H9 (cell line): ENCODE results near the gene GPAT3. TPM values are rescaled to one million over a fixed set of nuclear protein-coding genes. Genes with fewer than 3 reads are reported as not detected.

Experiments
- DNase-seq: peaks from one replicate; pipeline ENCODE4 v3.0.0-alpha.2; 2017
- H2AFZ ChIP-seq: one replicate; pipeline ENCODE4 v1.6.1; 2013; ENCODE audit warnings: mild to moderate bottlenecking, low read length, control low read depth, moderate library complexity
- H2AK5ac ChIP-seq: 2 replicates; pipeline ENCODE4 v1.6.1; 2013; ENCODE audit warnings: low read length, control low read depth, mixed read lengths; ENCODE audit not compliant: insufficient read length
- H2BK120ac ChIP-seq: one replicate; pipeline ENCODE4 v1.6.1; 2013; ENCODE audit warnings: low read depth, mild to moderate bottlenecking, low read length, control low read depth, inconsistent platforms; ENCODE audit not compliant: poor library complexity, severe bottlenecking
- H2BK12ac ChIP-seq: 2 replicates; pipeline ENCODE4 v1.6.1; 2013; ENCODE audit warnings: low read length, control low read depth, mixed read lengths, low read depth; ENCODE audit not compliant: insufficient read length
- H2BK15ac ChIP-seq: 2 replicates; pipeline ENCODE4 v1.6.1; 2013; ENCODE audit warnings: low read depth, low read length, control low read depth
- H2BK20ac ChIP-seq: one replicate; pipeline ENCODE4 v1.6.1; 2013; ENCODE audit warnings: low read depth, mild to moderate bottlenecking, low read length, control low read depth, inconsistent platforms; ENCODE audit not compliant: poor library complexity, severe bottlenecking
- H2BK5ac ChIP-seq: 2 replicates; pipeline ENCODE4 v1.6.1; 2013; ENCODE audit warnings: low read length, control low read depth, mixed read lengths; ENCODE audit not compliant: insufficient read length
- H3K14ac ChIP-seq: 2 replicates; pipeline ENCODE4 v1.6.1; 2013; ENCODE audit warnings: low read length, control low read depth; ENCODE audit not compliant: insufficient read depth
- H3K18ac ChIP-seq: 2 replicates; pipeline ENCODE4 v1.6.1; 2013; ENCODE audit warnings: low read depth, mild to moderate bottlenecking, mixed read lengths, low read length, control low read depth; ENCODE audit not compliant: insufficient read length
- H3K23ac ChIP-seq: 2 replicates; pipeline ENCODE4 v1.6.1; 2013; ENCODE audit warnings: low read length, control low read depth, mixed read lengths, low read depth; ENCODE audit not compliant: insufficient read length
- H3K23me2 ChIP-seq: 2 replicates; pipeline ENCODE4 v1.6.1; 2013; ENCODE audit warnings: low read depth, mild to moderate bottlenecking, mixed read lengths, low read length, control low read depth; ENCODE audit not compliant: insufficient read length, poor library complexity, severe bottlenecking
- H3K27ac ChIP-seq: 2 replicates; pipeline ENCODE4 v1.5.1; 2013; ENCODE audit warnings: low read length, control low read depth, mixed read lengths, low read depth; ENCODE audit not compliant: insufficient read length
- H3K27me3 ChIP-seq: 2 replicates; pipeline ENCODE4 v1.6.1; 2013; ENCODE audit warnings: low read length, control low read depth, inconsistent platforms; ENCODE audit not compliant: insufficient read depth
- H3K4ac ChIP-seq: 2 replicates; pipeline ENCODE4 v1.6.1; 2013; ENCODE audit warnings: low read depth, mild to moderate bottlenecking, control low read depth, inconsistent platforms, low read length, moderate library complexity
- H3K4me1 ChIP-seq: 2 replicates; pipeline ENCODE4 v1.6.1; 2013; ENCODE audit warnings: low read length, control low read depth, inconsistent platforms; ENCODE audit not compliant: insufficient read depth
- H3K4me2 ChIP-seq: 2 replicates; pipeline ENCODE4 v1.6.1; 2013; ENCODE audit warnings: low read length, control low read depth, mixed read lengths; ENCODE audit not compliant: insufficient read length, insufficient read depth
- H3K56ac ChIP-seq: 2 replicates; pipeline ENCODE4 v1.6.1; 2013; ENCODE audit warnings: low read depth, mild to moderate bottlenecking, mixed read lengths, low read length, control low read depth; ENCODE audit not compliant: insufficient read length
- H3K79me1 ChIP-seq: 2 replicates; pipeline ENCODE4 v1.6.1; 2013; ENCODE audit warnings: low read depth, mild to moderate bottlenecking, moderate library complexity, low read length, control low read depth, inconsistent platforms; ENCODE audit not compliant: insufficient read depth, poor library complexity, severe bottlenecking
- H3K79me2 ChIP-seq: 2 replicates; pipeline ENCODE4 v1.6.1; 2013; ENCODE audit warnings: low read length, control low read depth, inconsistent platforms; ENCODE audit not compliant: insufficient read depth
- H3K9ac ChIP-seq: 2 replicates; pipeline ENCODE4 v1.6.1; 2013; ENCODE audit warnings: low read length, control low read depth, mixed read lengths; ENCODE audit not compliant: insufficient read length; ENCODE audit errors: extremely low read depth
- H3K9me3 ChIP-seq: one replicate; pipeline ENCODE4 v1.6.1; 2013; ENCODE audit warnings: low read depth, low read length, inconsistent platforms; ENCODE audit not compliant: control insufficient read depth
- H3T11ph ChIP-seq: one replicate; pipeline ENCODE4 v1.6.1; 2013; ENCODE audit warnings: mild to moderate bottlenecking, low read length, control low read depth, inconsistent platforms
- H4K20me1 ChIP-seq: one replicate; pipeline ENCODE4 v1.6.1; 2013; ENCODE audit not compliant: control insufficient read depth, insufficient read length, insufficient read depth
- H4K5ac ChIP-seq: 2 replicates; pipeline ENCODE4 v1.6.1; 2013; ENCODE audit warnings: low read depth, mild to moderate bottlenecking, mixed read lengths, low read length, control low read depth; ENCODE audit not compliant: insufficient read length
- H4K8ac ChIP-seq: replicated peaks from 2 replicates; pipeline ENCODE4 v1.6.1; 2013; ENCODE audit warnings: low read length, control low read depth, mixed read lengths, low read depth; ENCODE audit not compliant: insufficient read length
- H4K91ac ChIP-seq: 2 replicates; pipeline ENCODE4 v1.6.1; 2013; ENCODE audit warnings: low read depth, mild to moderate bottlenecking, moderate library complexity, mixed read lengths, low read length, control low read depth; ENCODE audit not compliant: insufficient read length
- H3K27ac Mint-ChIP-seq, 3 experiments: 2 replicates in 2 of 3; 3 replicates in 1 of 3; pipeline ENCODE4 v1.8.0; 2020 to 2021; ENCODE audit warnings: mixed read lengths in 3 of 3, mild to moderate bottlenecking in 1 of 3, moderate library complexity in 1 of 3
- H3K27me3 Mint-ChIP-seq: 2 replicates; pipeline ENCODE4 v1.8.0; 2021; ENCODE audit warnings: low read depth, mild to moderate bottlenecking, moderate library complexity, mixed read lengths
- H3K36me3 Mint-ChIP-seq, 3 experiments: 2 replicates in 2 of 3; 3 replicates in 1 of 3; pipeline ENCODE4 v1.8.0; 2020 to 2021; ENCODE audit warnings: low read depth in 3 of 3, mixed read lengths in 3 of 3; ENCODE audit not compliant: insufficient read depth in 1 of 3
- H3K4me1 Mint-ChIP-seq, 2 experiments: 2 replicates each; pipeline ENCODE4 v1.8.0; 2020; ENCODE audit warnings: mixed read lengths in 2 of 2
- H3K4me3 Mint-ChIP-seq, 2 experiments: 2 replicates in 1 of 2; 3 replicates in 1 of 2; pipeline ENCODE4 v1.8.0; 2020 to 2021; ENCODE audit warnings: mild to moderate bottlenecking in 2 of 2, mixed read lengths in 2 of 2, moderate library complexity in 1 of 2
- H3K9me3 Mint-ChIP-seq, 2 experiments: 2 replicates in 1 of 2; 3 replicates in 1 of 2; pipeline ENCODE4 v1.8.0; 2020; ENCODE audit warnings: mild to moderate bottlenecking in 2 of 2, mixed read lengths in 2 of 2, moderate library complexity in 1 of 2
- CTCF ChIP-seq: fragments of 200-600 bp; sonication (generic); conservative IDR thresholded peaks from 3 replicates; pipeline ENCODE4 v1.8.0; 2021; ENCODE audit warnings: antibody characterized with exemption, mild to moderate bottlenecking
- WGBS: extraction: QIAGEN DNeasy Blood & Tissue Kit; methylation state at CpG from one replicate; pipeline ENCODE4 v1.1.7; 2013; ENCODE audit warnings: missing lambda C conversion rate, low lambda C conversion rate, mixed read lengths; ENCODE audit not compliant: insufficient read length; ENCODE audit errors: extremely low coverage; 5-methylcytosine and 5-hydroxymethylcytosine counted together
- total RNA-seq: library from RNA; stranded (reverse); gene quantifications from 2 replicates; pipeline ENCODE4 v1.2.1, GENCODE V29; 2021

GPAT3 gene
- total RNA-seq, 1 experiment from 2014 or later: 1.8 TPM

- H3K27me3 Mint-ChIP-seq: no peaks in the 10 kb centered on the region
- WGBS: 100% methylated on average over 1 of the region's 6 CpGs
Observed at GRCh38 chr4:83585982-83586508, 50.1 kb downstream of the GPAT3 start.

More at GRCh38 chr4:83585982-83586508, 50.1 kb downstream of the GPAT3 start:
- Histone ChIP-seq H2BK5ac (no peak overlapping the region), H3K14ac (no peak overlapping the region), H2BK120ac (no peak overlapping the region), H3K4ac (no peak overlapping the region), H3K79me2 (no peaks in the 10 kb centered on the region), H2AFZ (no peak overlapping the region), H3K9ac (no peak overlapping the region), H4K8ac (no peak overlapping the region), H3K4me2 (no peak overlapping the region), H3K18ac (no peak overlapping the region), H3K56ac (no peak overlapping the region), H4K5ac (no peak overlapping the region), H2AK5ac (no peak overlapping the region), H2BK15ac (no peak overlapping the region), H3K23ac (no peak overlapping the region), H4K20me1 (no peaks in the 10 kb centered on the region), H3K9me3 (no peaks in the 10 kb centered on the region), H3K27me3 (no peaks in the 10 kb centered on the region), H2BK20ac (no peak overlapping the region), H3K79me1 (no peaks in the 10 kb centered on the region), H3K23me2 (no peaks in the 10 kb centered on the region), H3T11ph (no peak overlapping the region), H2BK12ac (no peak overlapping the region), H3K27ac (no peak overlapping the region), H3K4me1 (no peaks in the 10 kb centered on the region; the same call in 1 of the 2 replicates), H4K91ac (no peak overlapping the region)
- Mint-ChIP-seq H3K36me3 (no peaks in the 10 kb centered on the region), H3K27ac (no peak overlapping the region), H3K9me3 (peaks cover 0 to under 1% of the 10 kb centered on the region in 2 experiments; a peak in 2 of 5 replicates), H3K4me1 (peaks cover 8 to 11% of the 10 kb centered on the region in 2 experiments), H3K4me3 (no peak overlapping the region)
- no peak for DNase-seq
- no peak for TF ChIP-seq CTCF
